BLaER1 treated with 17β-estradiol and CSF1 and Interleukin-3, amounts not matched to agents 10 nM and 100 nM (cell line): ENCODE data around the gene ATG7.

Experiments used
- H3K27ac ChIP-seq, 11 experiments: shearing (Covaris generic); formaldehyde crosslinking; 2 replicates each; pipeline ENCODE4 v1.8.1; 2022
- H3K27me3 ChIP-seq, 11 experiments: shearing (Covaris generic); formaldehyde crosslinking; 2 replicates each; pipeline ENCODE4 v1.8.1; 2022
- H3K36me3 ChIP-seq, 11 experiments: shearing (Covaris generic); formaldehyde crosslinking; 2 replicates each; pipeline ENCODE4 v1.8.1; 2022
- H3K4me1 ChIP-seq, 10 experiments: shearing (Covaris generic); formaldehyde crosslinking; 2 replicates each; pipeline ENCODE4 v1.8.1; 2022
- H3K4me2 ChIP-seq, 11 experiments: shearing (Covaris generic); formaldehyde crosslinking; 2 replicates each; pipeline ENCODE4 v1.8.1; 2022
- H3K4me3 ChIP-seq, 10 experiments: shearing (Covaris generic); formaldehyde crosslinking; 2 replicates each; pipeline ENCODE4 v1.8.1; 2022
- H3K9ac ChIP-seq, 11 experiments: shearing (Covaris generic); formaldehyde crosslinking; 2 replicates each; pipeline ENCODE4 v1.8.1; 2022
- H3K9me3 ChIP-seq, 11 experiments: shearing (Covaris generic); formaldehyde crosslinking; replicated peaks in 1 of 11; 2 replicates each; pipeline ENCODE4 v1.8.1; 2022
- H4K20me1 ChIP-seq, 11 experiments: shearing (Covaris generic); formaldehyde crosslinking; 2 replicates each; pipeline ENCODE4 v1.8.1; 2022
- Cebpa-rat ChIP-seq, 11 experiments: shearing (Covaris generic); IDR thresholded peaks; 2 replicates each; pipeline ENCODE4 v1.8.1; 2022

The ATG7 gene

DNA sequence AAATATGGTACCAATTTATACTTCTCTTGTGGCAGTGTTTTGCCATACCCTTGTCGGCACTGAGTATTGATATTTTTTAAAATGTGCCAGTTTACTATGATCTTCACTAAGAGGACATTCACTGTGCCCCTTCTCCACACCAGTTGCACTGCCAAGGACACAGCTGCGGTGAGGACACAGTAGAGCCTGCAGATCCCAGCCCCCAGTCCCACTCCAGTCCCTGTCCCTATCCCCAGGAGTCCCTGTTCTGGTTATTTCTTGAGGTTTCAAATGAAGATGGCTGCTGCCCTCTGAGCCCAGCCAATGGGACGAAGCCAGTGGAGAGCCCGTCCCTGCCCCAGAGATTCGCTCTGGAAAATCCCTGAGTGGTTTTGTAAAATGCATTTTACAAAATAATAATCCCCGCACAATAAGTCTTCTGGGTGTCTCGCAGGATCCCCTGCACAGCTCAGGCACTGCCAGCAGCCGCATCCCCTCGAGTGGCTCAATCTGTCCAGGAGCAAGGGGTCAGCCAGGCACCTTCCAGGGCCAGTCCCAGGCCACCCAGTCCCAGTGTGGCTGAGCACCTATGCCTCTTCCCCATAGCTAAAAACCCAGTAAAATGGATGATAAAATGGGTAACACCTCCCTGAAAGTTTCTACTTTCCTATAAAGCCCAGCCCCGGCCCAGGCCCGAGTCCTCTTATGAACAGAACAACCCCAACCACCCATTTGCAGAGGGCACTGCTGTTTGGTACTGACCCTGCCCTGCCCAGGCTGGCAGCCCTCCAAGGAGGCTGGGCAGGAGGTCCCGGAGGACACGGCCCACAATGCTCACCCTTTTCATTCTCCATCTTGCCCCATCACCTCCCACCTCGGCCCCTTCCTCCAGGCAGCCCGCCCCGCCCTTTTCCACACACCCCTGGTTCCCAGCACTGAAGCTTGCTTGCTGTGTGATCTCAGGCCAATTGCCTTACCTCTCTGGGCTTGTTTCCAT lies 280.4 kb downstream of the ATG7 start:
- Histone ChIP-seq H3K4me2 (no peak overlapping the region), H3K4me3 (no peak overlapping the region)

DNA sequence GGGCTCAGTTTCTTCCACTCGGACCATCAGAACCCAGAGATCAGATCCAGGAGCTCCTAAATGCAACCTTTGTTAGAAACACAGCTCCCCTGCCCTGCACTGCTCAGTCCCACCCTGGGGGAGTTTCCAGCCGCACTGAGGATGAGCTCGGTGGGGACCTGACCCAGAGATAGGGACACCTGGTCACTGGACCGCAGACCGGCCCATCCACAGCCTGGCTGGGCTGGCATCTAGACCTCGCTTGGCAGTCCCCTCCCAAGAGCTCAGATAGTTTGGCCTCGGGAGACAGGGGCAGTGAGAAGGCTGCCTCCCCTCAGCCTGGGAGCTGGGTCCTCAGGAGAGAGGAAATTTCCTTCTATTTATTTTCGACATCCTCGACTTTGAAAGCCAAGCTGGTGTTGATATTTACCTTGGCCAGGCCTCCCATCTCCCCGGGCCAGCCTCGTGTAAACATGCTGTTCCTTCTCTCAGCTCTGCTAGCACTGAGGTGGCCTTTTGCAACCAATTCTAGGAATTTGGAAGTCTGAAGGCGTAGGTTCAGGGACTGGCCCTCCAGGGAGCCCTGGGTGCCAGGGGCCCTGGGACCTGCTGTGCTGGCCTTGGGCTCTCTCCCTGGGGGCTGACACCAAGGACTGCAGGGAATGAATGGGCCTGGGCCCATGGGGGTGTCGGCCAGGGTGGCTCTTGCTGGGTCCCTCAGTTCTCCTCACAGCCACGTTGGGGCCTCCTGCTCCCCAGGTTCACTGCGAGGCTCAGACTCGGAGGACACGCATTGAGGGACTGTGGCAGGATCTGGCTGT lies 281.4 kb downstream of the ATG7 start:
- TF ChIP-seq Cebpa-rat (IDR thresholded peaks at IDR 0.05), result no peak
- Histone ChIP-seq H3K4me2 (no peak overlapping the region), H3K9ac (no peak overlapping the region), H3K4me3 (no peak overlapping the region), H3K4me1 (peaks cover 47 to 65% (median 59%) of the 10 kb centered on the region in 10 experiments), H3K36me3 (peaks cover 50 to 68% (median 64%) of the 10 kb centered on the region in 11 experiments), H3K9me3 (peaks cover 0 to 3% (median 0%) of the 10 kb centered on the region in 11 experiments; a peak in 1 of 22 replicates), H3K27me3 (no peaks in the 10 kb centered on the region), H4K20me1 (peaks cover 49 to 100% (median 92%) of the 10 kb centered on the region in 11 experiments), H3K27ac (no peak overlapping the region)

More for the DNA sequence above, 280.4 kb downstream of the ATG7 start:
- Histone ChIP-seq H4K20me1 (peaks cover 38 to 100% (median 84%) of the 10 kb centered on the region in 11 experiments), H3K36me3 (peaks cover 46 to 68% (median 56%) of the 10 kb centered on the region in 11 experiments), H3K27me3 (no peaks in the 10 kb centered on the region), H3K27ac (no peak overlapping the region), H3K4me1 (peaks cover 37 to 56% (median 51%) of the 10 kb centered on the region in 10 experiments), H3K9me3 (peaks cover 0 to 3% (median 0%) of the 10 kb centered on the region in 11 experiments; a peak in 1 of 22 replicates), H3K9ac (no peak overlapping the region)
- no peak for TF ChIP-seq Cebpa-rat (IDR thresholded peaks at IDR 0.05)

DNA sequence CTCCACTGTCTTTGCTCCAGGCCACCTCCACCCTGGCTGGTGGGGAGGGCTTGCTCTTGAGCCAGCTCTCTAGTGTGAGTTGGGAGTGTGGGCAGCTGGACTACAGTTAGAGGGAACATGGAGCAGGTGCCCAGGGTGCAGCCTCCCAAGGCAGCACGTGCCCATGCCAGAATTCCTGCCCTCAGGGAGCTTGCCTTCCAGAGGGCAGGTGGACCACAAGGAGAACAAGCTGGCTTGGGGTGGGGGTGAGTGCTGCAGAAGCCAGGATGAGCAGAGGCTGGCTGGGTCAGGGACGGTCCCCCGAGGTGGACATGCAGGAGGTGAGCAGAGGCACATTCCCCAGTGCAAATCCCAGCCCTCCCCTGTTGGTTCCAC lies 282.0 kb downstream of the ATG7 start:
- Histone ChIP-seq H3K4me2 (no peak overlapping the region), H3K9ac (no peak overlapping the region), H3K27me3 (no peaks in the 10 kb centered on the region), H3K9me3 (peaks cover 0 to 3% (median 0%) of the 10 kb centered on the region in 11 experiments; a peak in 1 of 22 replicates), H3K4me3 (no peak overlapping the region), H3K36me3 (peaks cover 56 to 73% (median 70%) of the 10 kb centered on the region in 11 experiments), H3K4me1 (peaks cover 51 to 66% (median 59%) of the 10 kb centered on the region in 10 experiments), H4K20me1 (peaks cover 54 to 100% (median 95%) of the 10 kb centered on the region in 11 experiments), H3K27ac (no peak overlapping the region)
- TF ChIP-seq Cebpa-rat (IDR thresholded peaks at IDR 0.05), result no peak

DNA sequence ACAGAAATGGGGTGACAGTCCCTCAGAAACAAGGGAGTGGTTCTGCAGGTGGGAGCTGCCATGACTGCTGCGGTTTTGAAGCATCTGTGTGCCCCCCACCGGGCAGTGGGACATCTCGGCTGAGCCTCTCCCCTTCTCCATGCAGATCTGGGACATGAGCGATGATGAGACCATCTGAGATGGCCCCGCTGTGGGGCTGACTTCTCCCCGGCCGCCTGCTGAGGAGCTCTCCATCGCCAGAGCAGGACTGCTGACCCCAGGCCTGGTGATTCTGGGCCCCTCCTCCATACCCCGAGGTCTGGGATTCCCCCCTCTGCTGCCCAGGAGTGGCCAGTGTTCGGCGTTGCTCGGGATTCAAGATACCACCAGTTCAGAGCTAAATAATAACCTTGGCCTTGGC lies 282.5 kb downstream of the ATG7 start:
- TF ChIP-seq Cebpa-rat (IDR thresholded peaks at IDR 0.05), result no peak
- peaks cover 59 to 100% (median 96%) of the 10 kb centered on the region in 11 experiments for H4K20me1 ChIP-seq
- no peak overlapping the region for H3K4me2 ChIP-seq
- H3K36me3 ChIP-seq, result peaks cover 60 to 78% (median 75%) of the 10 kb centered on the region in 11 experiments
- no peak overlapping the region for H3K4me3 ChIP-seq
- H3K27me3 ChIP-seq, result no peaks in the 10 kb centered on the region
- no peak overlapping the region for H3K9ac ChIP-seq
- H3K9me3 ChIP-seq, result peaks cover 0 to 3% (median 0%) of the 10 kb centered on the region in 11 experiments; a peak in 1 of 22 replicates
- H3K4me1 ChIP-seq, result peaks cover 51 to 66% (median 59%) of the 10 kb centered on the region in 10 experiments
- 0 out of 22 replicates have a peak overlapping the region, but pooled peaks of 1 of the 11 experiments have one; percentile 12 for H3K27ac ChIP-seq

DNA sequence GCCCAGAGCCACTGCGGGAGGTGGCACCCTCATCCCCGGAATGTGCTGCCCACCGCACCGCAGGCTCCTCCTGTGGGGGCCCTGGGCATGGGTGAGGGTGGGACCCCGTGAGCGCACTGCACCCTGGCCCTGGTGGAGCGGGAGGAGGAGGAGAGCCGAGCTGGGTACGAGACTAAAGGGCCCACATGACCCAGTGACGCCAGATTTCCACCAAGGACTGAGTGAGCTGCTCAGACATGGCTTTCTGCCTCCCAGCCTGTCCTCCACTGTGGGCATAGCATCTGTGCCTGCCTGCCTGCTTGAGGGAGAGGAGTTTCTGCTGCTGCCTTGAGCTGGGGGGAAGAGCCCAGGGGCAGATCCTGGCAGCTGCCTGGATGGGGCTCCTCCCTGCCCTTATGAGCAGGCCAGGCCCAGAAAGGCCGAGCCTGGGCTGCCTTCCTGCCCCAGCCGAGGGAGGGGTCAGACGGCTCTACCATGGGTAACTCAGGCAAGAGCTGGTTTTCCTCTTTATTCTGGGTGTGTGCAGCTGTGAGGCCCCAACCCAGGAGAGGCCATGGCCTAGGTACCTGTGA lies 283.1 kb downstream of the ATG7 start:
- Histone ChIP-seq H3K4me2 (no peak overlapping the region), H3K9me3 (peaks cover 0 to 3% (median 0%) of the 10 kb centered on the region in 11 experiments; a peak in 1 of 22 replicates), H3K27ac (peak overlapping the region in 3 of 11 experiments; percentile 12 to 32 (median 16); a peak in 4 of 22 replicates), H4K20me1 (peaks cover 65 to 100% (median 96%) of the 10 kb centered on the region in 11 experiments), H3K36me3 (peaks cover 67 to 84% (median 81%) of the 10 kb centered on the region in 11 experiments), H3K27me3 (no peaks in the 10 kb centered on the region), H3K4me1 (peaks cover 45 to 66% (median 59%) of the 10 kb centered on the region in 10 experiments), H3K4me3 (no peak overlapping the region), H3K9ac (no peak overlapping the region; a peak in 1 of 22 replicates)
- no peak for TF ChIP-seq Cebpa-rat (IDR thresholded peaks at IDR 0.05)

GRCh38 chr3:11555881-11556633 lies 283.9 kb downstream of the ATG7 start:
- H3K36me3 ChIP-seq, result peaks cover 73 to 91% (median 89%) of the 10 kb centered on the region in 11 experiments
- H4K20me1 ChIP-seq, result peaks cover 73 to 100% (median 96%) of the 10 kb centered on the region in 11 experiments
- H3K4me3 ChIP-seq, result no peak overlapping the region

DNA sequence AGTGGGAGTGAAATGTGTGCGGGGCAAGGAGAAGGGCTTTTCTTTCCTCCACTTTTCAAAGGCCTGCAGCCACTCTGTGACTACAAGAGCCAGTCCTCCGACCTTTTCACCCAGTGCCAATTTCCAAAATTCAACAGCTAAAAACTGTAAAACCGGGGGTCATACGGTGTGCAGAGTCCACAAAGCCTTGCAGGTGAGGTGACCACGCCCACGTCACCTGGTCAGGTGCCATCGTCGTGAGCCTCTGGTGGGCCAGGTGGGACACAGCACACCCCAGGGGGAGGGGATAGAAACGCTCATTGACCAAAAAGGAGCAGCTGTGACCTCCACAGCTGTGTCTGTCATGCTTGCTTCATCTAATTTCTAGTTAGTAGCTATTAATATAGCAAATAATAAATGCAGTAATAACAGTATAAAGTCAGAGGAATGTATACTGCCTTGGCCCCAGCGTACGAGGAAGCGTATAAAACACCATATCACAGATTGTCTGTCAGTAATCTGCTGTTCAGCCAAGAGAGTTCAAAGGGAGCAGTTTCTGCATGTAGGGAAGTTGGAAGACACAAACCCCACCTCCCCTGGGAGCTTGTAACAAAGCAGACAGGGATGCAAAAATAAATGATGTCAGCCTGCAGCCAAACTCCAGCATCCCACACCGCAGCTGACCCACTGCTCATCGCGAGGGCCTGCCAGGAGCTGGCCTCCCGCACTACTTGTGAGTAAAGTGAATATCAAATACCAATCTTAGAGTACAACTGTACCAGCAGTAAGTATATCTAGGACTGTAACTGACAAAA lies 284.9 kb downstream of the ATG7 start:
- Histone ChIP-seq H3K4me2 (peak overlapping the region in 10 of 11 experiments; percentile 35 to 87 (median 74); a peak in 19 of 22 replicates), H4K20me1 (peaks cover 83 to 100% (median 99%) of the 10 kb centered on the region in 11 experiments), H3K27me3 (no peaks in the 10 kb centered on the region), H3K9ac (peak overlapping the region in 5 of 11 experiments; percentile 3 to 56 (median 15); a peak in 6 of 22 replicates), H3K36me3 (peaks cover 81 to 100% (median 96%) of the 10 kb centered on the region in 11 experiments), H3K4me3 (peak overlapping the region in 1 of 10 experiments; percentile 19; a peak in 1 of 20 replicates), H3K27ac (peak overlapping the region in 7 of 11 experiments; percentile 7 to 50 (median 24); a peak in 6 of 22 replicates), H3K4me1 (peaks cover 33 to 68% (median 65%) of the 10 kb centered on the region in 10 experiments), H3K9me3 (peaks cover 0 to 3% (median 0%) of the 10 kb centered on the region in 11 experiments; a peak in 1 of 22 replicates)
- no peak for TF ChIP-seq Cebpa-rat (IDR thresholded peaks at IDR 0.05)

More at GRCh38 chr3:11555881-11556633, 283.9 kb downstream of the ATG7 start:
- Histone ChIP-seq H3K9ac (peak overlapping the region in 5 of 11 experiments; percentile 29 to 40 (median 37); a peak in 5 of 22 replicates), H3K27ac (peak overlapping the region in 4 of 11 experiments; percentile 10 to 32 (median 12); a peak in 5 of 22 replicates), H3K4me1 (peaks cover 37 to 66% (median 59%) of the 10 kb centered on the region in 10 experiments), H3K9me3 (peaks cover 0 to 3% (median 0%) of the 10 kb centered on the region in 11 experiments; a peak in 1 of 22 replicates), H3K27me3 (no peaks in the 10 kb centered on the region), H3K4me2 (peak overlapping the region in 8 of 11 experiments; percentile 19 to 87 (median 78); a peak in 11 of 22 replicates)
- TF ChIP-seq Cebpa-rat (IDR thresholded peaks at IDR 0.05), result no peak
